Stromal cell of bone marrow (primary cell): Measurements from ENCODE around the gene LMTK2.

Source experiments
- DNase-seq: peaks from one replicate; pipeline ENCODE4 v3.0.0-alpha.2; 2012; ENCODE audit warnings: low read depth

The LMTK2 gene

DNA sequence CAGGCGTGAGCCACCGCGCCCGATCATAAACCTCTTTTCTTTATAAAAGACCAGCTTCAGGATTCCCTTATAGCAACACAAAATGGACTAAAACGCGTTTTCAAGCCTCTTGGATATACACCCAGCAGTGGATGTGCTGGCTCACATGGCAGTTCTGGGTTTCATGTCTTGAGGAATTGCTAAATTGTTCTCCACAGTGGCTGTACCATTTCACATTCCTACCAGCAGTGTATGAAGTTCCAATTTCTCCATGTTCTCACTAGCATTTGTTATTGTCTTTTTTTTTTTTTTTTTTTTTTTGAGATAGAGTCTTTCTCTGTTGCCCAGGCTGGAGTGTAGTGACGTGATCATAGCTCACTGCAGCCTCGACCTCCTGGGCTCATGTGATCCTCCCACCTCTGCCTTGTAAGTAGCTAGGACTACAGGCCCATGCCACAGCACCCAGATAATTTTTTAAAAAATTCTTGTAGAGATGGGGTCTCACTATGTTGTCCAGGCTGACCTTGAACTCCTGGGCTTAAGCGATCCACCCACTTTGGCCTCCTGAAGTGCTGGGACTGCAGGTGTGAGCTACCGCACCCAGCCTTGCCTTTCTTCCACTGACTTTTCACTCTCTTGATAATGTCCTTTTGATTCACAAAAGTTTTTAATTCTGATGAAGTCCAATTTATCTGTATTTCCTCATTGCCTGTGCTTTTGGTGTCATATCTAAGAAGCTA is 127.9 kb downstream of the LMTK2 start:
- DNase-seq: no peak

DNA sequence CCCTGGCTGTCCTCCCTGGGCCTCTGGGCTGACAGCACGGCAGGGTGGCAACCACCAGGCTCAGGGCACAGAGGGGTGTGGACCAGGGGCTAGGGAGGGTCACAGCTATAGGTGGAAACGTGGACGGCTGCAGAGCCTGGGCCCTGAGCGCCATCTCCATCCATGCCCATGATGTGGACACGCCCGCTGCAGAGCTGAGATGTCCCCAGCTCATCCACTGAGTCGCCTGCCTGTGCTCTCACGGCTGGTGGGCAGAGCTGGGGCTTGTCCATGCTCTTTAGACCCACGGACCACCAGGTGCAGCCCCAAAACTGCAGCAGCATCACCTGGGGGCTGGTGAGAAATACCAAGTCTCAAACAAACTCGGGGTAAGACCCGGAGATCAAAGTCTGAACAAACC is 129.2 kb downstream of the LMTK2 start:
- no peak for DNase-seq

DNA sequence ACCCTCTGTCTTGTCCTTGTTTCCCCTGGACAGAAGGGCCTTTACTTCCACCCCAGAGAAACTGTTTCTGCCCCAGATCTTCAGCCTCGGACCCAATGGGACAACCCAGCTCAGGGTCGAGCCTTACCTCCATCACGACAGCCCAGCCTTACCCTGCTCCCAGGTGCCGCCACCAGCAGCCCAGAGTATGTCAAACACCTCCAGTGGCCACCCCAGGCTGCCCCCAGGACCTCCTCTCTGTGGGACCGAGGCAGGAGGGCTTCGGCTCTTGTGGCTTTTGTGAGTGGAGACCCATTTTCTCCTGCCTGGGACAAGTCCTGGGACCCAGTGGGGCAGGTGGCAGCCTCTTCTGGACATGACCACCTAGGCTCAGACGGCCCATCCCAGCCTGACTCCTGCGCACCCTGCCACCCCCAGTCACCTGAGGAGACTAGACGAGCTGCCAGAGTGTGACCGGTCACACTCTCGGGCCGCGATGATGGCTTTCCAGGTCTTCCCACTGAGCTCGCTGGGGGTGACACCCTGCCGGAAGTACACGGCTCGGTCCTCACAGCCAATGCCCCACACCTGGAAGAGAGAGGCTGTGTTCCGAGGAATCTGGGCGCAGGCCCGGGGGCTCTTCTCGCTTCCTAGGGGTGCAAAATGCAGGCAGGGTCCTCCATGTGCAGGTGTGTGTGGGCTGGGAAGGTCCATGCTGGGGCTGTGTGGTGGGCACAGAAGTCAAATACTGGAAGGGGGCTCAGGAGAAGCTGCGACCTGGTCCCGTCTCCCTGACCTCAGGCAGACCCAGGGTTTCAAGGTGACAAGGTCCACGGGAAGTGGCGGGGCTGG is 129.9 kb downstream of the LMTK2 start:
- no peak for DNase-seq

DNA sequence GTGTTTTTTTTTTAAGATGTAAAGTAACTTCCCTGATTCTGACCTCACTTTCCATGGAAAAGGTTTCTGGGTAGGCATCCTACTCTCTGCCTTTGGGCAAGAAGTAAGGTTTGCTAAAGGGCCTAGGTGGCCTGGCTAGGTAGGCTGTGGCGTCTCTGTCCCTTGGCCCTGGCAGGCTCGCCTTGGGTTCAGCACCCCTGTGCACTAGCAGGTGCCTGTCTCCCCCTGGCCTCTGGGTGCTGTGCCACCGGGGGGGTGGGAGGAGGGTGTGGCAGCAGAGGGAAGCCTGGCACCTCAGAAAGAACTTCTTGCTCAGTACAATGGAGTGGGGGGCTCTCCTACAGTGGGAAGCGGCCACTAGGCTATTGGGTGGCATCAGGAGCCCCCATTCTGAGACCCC is 131.4 kb downstream of the LMTK2 start:
- no peak for DNase-seq

GRCh38 chr7:98238976-98239375 is 132.3 kb downstream of the LMTK2 start:
- no peak for DNase-seq

DNA sequence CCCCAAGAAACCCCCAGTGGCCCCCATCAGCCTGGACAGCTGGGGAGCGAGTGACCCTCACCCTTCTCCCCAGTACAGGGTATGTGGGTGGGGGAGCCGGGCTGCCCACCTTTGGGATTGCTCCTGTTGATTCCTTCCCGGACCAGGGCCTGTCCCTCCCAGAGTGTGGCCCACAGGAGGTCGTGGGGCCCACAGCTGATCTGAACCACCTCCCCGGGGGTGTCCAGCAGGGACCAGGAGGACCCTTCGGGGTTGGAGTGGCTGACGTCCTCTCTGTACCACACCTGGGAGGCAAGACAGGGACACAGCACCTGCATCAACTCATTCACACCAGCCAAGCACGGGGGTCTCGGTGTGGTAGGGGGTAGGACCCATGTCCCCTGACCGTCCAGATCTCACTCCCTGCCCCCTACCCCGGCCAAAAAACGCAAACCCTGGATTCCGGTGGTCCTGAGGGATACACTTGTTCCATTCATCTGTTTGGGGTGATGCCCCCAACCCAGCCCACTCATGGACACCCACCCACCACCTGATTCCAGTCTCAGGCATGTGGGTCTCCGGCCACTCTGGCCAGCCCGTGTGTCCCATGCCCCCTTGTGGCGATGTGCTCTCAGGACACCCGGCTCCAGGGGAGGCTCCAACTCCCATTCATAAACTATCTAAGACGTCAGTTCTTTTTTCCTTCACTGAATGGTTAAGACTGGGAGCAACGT is 134.5 kb downstream of the LMTK2 start:
- no peak for DNase-seq

GRCh38 chr7:98241674-98242241 is 135.1 kb downstream of the LMTK2 start:
- no peak for DNase-seq

GRCh38 chr7:98242342-98242741 is 135.7 kb downstream of the LMTK2 start:
- DNase-seq: no peak

DNA sequence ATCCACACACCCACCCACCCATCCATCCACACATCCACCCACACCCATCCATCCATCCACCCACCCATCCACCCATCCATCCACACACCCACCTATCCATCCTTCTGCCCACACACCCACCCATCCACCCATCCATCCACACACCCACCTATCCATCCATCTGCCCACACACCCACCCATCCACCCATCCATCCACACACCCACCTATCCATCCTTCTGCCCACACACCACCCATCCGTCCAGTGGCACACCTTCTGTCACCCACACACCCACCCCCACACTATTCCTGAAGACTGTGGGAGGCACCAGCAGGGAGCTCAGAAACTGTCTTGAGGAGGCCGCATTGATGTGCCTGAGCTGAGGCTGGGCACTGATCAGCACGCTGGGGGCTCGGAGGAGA is 136.3 kb downstream of the LMTK2 start:
- no peak for DNase-seq

- no peak for DNase-seq
These were observed 138.2 kb downstream of the LMTK2 start for GRCh38 chr7:98244871-98245270.

DNA sequence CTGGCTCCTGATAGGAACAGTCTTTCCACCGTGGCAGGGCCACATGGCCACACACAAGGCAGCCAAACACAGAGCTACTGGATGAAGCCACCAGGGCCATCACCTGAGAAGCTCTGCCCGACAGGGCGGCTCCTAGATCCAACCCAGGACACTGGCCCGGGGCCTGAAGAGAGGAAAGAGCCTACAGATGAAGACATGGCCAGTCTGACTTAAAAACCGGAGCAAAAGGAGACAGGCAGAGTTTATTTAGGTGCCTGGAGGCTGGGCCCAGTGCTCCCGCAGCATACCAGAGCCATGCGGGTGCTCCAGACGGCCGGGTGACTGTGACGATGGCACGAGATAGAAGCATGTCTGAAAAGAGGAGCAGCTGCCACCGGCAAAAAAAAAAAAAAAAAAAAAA is 141.5 kb downstream of the LMTK2 start:
- no peak for DNase-seq

DNA sequence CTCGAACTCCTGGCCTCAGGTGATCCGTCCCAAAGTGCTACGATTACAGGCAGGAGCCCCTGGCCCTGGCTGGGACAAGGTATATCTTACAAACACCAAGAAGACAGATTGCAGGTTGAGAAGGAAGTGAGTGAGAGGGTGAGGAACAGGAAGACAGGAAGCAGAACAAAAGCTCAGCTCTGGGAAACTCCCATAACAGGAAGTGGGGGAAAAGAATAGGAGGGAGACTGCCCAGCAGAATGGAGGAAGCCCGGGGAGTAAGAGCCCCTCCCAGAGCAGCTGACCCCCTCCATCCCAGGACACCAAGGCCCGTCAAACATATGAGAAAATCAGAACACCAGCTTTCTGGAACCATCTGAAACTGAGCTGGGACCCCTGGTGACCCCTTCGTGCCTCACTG is 142.4 kb downstream of the LMTK2 start:
- no peak for DNase-seq

- no peak for DNase-seq
These were observed 144.1 kb downstream of the LMTK2 start for GRCh38 chr7:98250789-98251188.

- DNase-seq: no peak
These were observed 144.6 kb downstream of the LMTK2 start for GRCh38 chr7:98251231-98251600.

DNA sequence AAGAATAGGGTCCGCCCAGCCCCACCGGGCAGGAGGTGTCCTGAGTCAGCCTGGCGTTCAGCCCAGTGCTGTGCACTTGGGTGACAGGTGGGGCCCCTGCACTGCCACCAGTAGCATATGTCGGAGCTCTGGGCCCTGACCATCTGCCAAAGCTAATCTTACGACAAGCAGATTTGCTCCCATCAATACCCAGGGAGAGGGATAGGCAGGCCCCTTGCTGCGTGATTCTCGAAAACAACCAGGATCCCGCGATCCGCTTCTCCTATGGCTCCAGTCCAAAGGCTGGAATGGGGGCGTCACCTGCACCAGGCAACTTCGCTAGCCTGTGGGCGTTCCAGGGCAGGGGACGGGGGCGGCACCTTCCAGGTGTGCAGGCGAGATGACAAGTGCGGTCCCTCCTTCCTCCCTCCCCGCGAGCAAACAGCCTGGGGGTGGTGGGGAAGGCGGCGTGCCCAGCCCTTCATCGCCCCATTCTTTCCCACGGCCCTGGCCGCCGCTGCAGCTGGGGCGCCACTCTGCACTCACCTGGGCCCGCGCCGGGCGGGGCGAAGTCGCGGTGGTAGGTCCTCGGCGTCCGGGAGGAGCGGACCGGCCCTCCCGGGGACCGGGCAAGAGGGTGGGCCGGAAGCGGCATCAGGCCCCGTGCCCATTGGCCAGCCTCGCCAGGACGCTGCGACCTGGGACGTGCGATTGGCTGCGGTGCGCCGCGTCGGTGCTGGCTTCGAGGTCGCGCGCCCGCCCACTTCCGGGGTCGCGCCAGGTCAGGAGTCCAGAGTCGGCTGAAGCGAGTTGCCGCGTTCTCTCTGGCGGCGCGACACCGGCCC is 145.2 kb downstream of the LMTK2 start, which contains the start of gene TECPR1:
Gene TECPR1 (minus strand): TSS at position 632 of the 824 bp plus-strand sequence. CDS start 6,086 bp downstream, outside the sequence.
- peak; percentile 81 for DNase-seq

- DNase-seq: no peak
These were observed 145.9 kb downstream of the LMTK2 start for GRCh38 chr7:98252425-98253054.

GRCh38 chr7:98254516-98254915 is 147.9 kb downstream of the LMTK2 start:
- DNase-seq: no peak

DNA sequence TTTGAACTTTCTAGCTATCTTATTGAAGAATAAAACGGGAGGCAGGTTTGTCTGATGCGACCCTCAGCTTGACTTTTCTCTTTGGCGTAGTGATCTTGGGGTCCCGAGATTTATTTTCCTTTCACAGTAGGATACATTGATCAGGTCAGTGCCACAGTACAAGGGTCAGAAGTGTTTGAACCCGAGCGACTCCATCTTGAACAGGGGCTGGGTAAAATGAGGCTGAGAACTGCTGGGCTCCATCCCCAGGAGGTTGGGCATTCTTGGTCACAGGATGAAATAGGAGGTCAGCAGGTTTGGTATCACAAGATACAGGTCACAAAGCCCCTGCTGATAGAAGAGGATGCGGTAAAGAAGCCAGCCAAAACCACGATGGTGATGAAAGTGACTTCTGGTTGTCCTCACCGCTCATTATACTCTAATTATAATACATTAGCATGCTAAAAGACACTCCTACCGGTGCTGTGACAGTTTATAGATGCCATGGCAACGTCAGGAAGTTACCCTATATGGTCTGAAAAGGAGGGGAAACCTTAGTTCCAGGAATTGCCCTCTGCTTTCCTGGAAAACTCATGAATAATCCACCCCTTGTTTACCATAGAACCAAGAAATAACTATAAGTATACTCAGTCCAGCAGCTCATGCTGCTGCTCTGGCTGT is 148.4 kb downstream of the LMTK2 start:
- DNase-seq: no peak

DNA sequence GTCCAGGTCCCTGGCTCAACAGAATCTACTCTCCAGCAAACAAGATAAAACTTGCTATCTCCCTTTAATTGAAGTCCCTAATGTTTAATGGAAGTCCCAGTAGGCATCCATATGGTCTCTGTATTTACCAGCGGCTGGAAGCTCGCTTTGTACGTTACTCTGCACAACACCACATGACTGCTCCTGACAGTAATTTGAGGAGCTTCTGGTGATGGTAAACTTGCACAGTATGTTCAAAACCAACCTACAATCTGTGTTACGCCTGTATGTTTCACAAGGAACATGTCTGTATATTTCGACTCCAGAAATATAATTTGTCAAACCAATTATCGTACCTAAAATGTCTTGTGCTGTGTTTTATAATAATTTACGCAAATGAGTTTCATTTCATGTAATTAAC is 149.8 kb downstream of the LMTK2 start:
- DNase-seq: no peak

DNA sequence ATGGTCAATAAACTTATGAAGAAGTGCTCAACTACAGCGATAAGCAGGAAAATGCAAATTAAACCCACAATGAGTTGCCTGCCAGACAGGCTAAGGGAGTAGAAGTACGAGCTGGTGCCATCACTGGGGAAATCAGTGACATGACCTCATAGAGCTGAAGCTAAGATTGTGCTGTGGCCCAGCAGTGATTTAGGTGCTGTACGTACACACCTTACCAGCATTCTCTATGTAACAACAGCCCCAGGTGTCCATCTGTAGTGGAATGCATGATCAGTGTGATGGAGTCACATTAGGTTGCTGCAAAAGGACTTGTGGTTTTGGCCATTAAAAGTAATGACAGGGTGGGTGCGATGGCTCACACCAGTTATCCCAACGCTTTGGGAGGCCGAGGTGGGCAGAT is 151.0 kb downstream of the LMTK2 start:
- DNase-seq: no peak
